ENCODE measurements around the gene LNX1.

GRCh38 chr4:53553486-53554210 is 37.6 kb downstream of the LNX1 start:
- TF ChIP-seq POLR2A (IDR thresholded peaks at IDR 0.05) = no peak
- TF ChIP-seq, protein P1, sequence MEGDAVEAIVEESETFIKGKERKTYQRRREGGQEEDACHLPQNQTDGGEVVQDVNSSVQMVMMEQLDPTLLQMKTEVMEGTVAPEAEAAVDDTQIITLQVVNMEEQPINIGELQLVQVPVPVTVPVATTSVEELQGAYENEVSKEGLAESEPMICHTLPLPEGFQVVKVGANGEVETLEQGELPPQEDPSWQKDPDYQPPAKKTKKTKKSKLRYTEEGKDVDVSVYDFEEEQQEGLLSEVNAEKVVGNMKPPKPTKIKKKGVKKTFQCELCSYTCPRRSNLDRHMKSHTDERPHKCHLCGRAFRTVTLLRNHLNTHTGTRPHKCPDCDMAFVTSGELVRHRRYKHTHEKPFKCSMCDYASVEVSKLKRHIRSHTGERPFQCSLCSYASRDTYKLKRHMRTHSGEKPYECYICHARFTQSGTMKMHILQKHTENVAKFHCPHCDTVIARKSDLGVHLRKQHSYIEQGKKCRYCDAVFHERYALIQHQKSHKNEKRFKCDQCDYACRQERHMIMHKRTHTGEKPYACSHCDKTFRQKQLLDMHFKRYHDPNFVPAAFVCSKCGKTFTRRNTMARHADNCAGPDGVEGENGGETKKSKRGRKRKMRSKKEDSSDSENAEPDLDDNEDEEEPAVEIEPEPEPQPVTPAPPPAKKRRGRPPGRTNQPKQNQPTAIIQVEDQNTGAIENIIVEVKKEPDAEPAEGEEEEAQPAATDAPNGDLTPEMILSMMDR (IDR thresholded peaks at IDR 0.05) = no peak
